Ascending aorta (tissue), 2 donors: ENCODE results near the gene ADAMTS6. TPM values are rescaled to one million over a fixed set of nuclear protein-coding genes. Genes with fewer than 3 reads are reported as not detected.
"Not testable (repeated sequence)": the region's sequence is repeated elsewhere in the genome, so short reads cannot be mapped to it uniquely, and the experiment has no call there.

Experiments used
- DNase-seq, 2 donors: peaks; one replicate each; pipeline ENCODE4 v3.0.0-alpha.2; 2019; ENCODE audit warnings: low spot score in 2 of 2
- H3K27ac ChIP-seq, 2 donors: fragments of 200-600 bp; sonication (generic); one replicate each; pipeline ENCODE4 v1.5.1; 2016 to 2017; ENCODE audit warnings: mild to moderate bottlenecking in 1 of 2
- H3K27me3 ChIP-seq: fragments of 200-600 bp; sonication (generic); one replicate; pipeline ENCODE4 v1.5.1; 2017
- H3K36me3 ChIP-seq, 2 donors: fragments of 200-600 bp; sonication (generic); one replicate each; pipeline ENCODE4 v1.5.1; 2016
- H3K4me1 ChIP-seq, 2 donors: fragments of 200-600 bp; sonication (generic); one replicate each; pipeline ENCODE4 v1.5.1; 2016 to 2017; ENCODE audit warnings: mild to moderate bottlenecking in 1 of 2
- H3K4me3 ChIP-seq, 2 donors: fragments of 200-600 bp; sonication (generic); one replicate each; pipeline ENCODE4 v1.5.1; 2016 to 2017; ENCODE audit warnings: mild to moderate bottlenecking in 1 of 2
- H3K9me3 ChIP-seq, 2 donors: fragments of 200-600 bp; sonication (generic); one replicate each; pipeline ENCODE4 v1.5.1; 2016
- CTCF ChIP-seq, 3 experiments: fragments of 200-600 bp in 2 of 3; fragments of 450-650 bp in 1 of 3; sonication (generic) in 2 of 3; IDR thresholded peaks; one replicate each; pipeline ENCODE4 v1.5.1; 2016 to 2019; ENCODE audit warnings: antibody characterized with exemption in 3 of 3, mild to moderate bottlenecking in 1 of 3, moderate library complexity in 1 of 3
- intact Hi-C: fragments of 100-400 bp; cut with DNase I; formaldehyde crosslinking; loops from one replicate; pipeline ENCODE4 v1.15.1; 2023
- total RNA-seq: library from RNA; depleted of rRNA; stranded (reverse); fragments of >200 nt; gene quantifications from one replicate; pipeline ENCODE4 v1.1.0, GENCODE V29; 2016

The ADAMTS6 gene
- total RNA-seq, 1 donor from 2014 or later: 8.9 TPM

GRCh38 chr5:65326922-65327321 lies 154.8 kb downstream of the ADAMTS6 start:
- no peak for TF ChIP-seq CTCF (IDR thresholded peaks at IDR 0.05)
- H3K4me1 ChIP-seq: no peaks in the 10 kb centered on the region
- H3K36me3 ChIP-seq: no peaks in the 10 kb centered on the region
- H3K9me3 ChIP-seq: no peaks in the 10 kb centered on the region
- DNase-seq: no peak
- H3K4me3 ChIP-seq: no peak overlapping the region
- no peaks in the 10 kb centered on the region for H3K27me3 ChIP-seq
- H3K27ac ChIP-seq: no peak overlapping the region
- intact Hi-C loops: no loop called here

- no peak for DNase-seq
- Histone ChIP-seq H3K4me1 (no peaks in the 10 kb centered on the region), H3K27me3 (no peaks in the 10 kb centered on the region), H3K36me3 (no peaks in the 10 kb centered on the region), H3K4me3 (no peak overlapping the region), H3K9me3 (no peaks in the 10 kb centered on the region), H3K27ac (no peak overlapping the region)
- no peak for TF ChIP-seq CTCF (IDR thresholded peaks at IDR 0.05)
- intact Hi-C loops: no loop called here
Observed at GRCh38 chr5:65324226-65324625, 157.5 kb downstream of the ADAMTS6 start.

GRCh38 chr5:65320704-65321103 lies 161.0 kb downstream of the ADAMTS6 start:
- H3K9me3 ChIP-seq, H3K4me1 ChIP-seq, H3K4me3 ChIP-seq, H3K27me3 ChIP-seq, intact Hi-C loops, H3K27ac ChIP-seq, DNase-seq, H3K36me3 ChIP-seq: not testable (repeated sequence)

GRCh38 chr5:65320250-65320649 lies 161.5 kb downstream of the ADAMTS6 start:
- DNase-seq: no peak
- no peak overlapping the region for H3K4me3 ChIP-seq
- no peaks in the 10 kb centered on the region for H3K27me3 ChIP-seq
- TF ChIP-seq CTCF (IDR thresholded peaks at IDR 0.05): no peak
- no peak overlapping the region for H3K27ac ChIP-seq
- no peaks in the 10 kb centered on the region for H3K36me3 ChIP-seq
- H3K9me3 ChIP-seq: no peaks in the 10 kb centered on the region
- intact Hi-C loops: no loop called here
- H3K4me1 ChIP-seq: no peaks in the 10 kb centered on the region

GRCh38 chr5:65307931-65308330 lies 173.8 kb downstream of the ADAMTS6 start:
- intact Hi-C loops: no loop called here
- no peaks in the 10 kb centered on the region for H3K9me3 ChIP-seq
- no peak for DNase-seq
- H3K4me1 ChIP-seq: no peaks in the 10 kb centered on the region
- H3K4me3 ChIP-seq: no peak overlapping the region
- no peak for TF ChIP-seq CTCF (IDR thresholded peaks at IDR 0.05)
- no peaks in the 10 kb centered on the region for H3K36me3 ChIP-seq
- H3K27ac ChIP-seq: no peak overlapping the region
- H3K27me3 ChIP-seq: no peaks in the 10 kb centered on the region

- H3K4me3 ChIP-seq: no peak overlapping the region
- no peak for DNase-seq
- no peaks in the 10 kb centered on the region for H3K36me3 ChIP-seq
- intact Hi-C loops: no loop called here
- no peaks in the 10 kb centered on the region for H3K9me3 ChIP-seq
- no peaks in the 10 kb centered on the region for H3K27me3 ChIP-seq
- H3K4me1 ChIP-seq: no peaks in the 10 kb centered on the region
- TF ChIP-seq CTCF (IDR thresholded peaks at IDR 0.05): no peak
- H3K27ac ChIP-seq: no peak overlapping the region
Observed at GRCh38 chr5:65307088-65307487, 174.6 kb downstream of the ADAMTS6 start.
